ENCODE measurements around the gene GALNT10. TPM values are rescaled to one million over a fixed set of nuclear protein-coding genes. Genes with fewer than 3 reads are reported as not detected.
"Not testable (repeated sequence)": the region's sequence is repeated elsewhere in the genome, so short reads cannot be mapped to it uniquely, and the experiment has no call there.

GALNT10 gene
- total RNA-seq, 2 donors from 2014 or later = 48.3 to 52.6 TPM

- no peak for ATAC-seq
- intact Hi-C loops (cut with DNase I, micrococcal nuclease) = no loop called here
- DNase-seq = no peak
Observed at GRCh38 chr5:154355129-154355611, 164.6 kb downstream of the GALNT10 start.

DNA sequence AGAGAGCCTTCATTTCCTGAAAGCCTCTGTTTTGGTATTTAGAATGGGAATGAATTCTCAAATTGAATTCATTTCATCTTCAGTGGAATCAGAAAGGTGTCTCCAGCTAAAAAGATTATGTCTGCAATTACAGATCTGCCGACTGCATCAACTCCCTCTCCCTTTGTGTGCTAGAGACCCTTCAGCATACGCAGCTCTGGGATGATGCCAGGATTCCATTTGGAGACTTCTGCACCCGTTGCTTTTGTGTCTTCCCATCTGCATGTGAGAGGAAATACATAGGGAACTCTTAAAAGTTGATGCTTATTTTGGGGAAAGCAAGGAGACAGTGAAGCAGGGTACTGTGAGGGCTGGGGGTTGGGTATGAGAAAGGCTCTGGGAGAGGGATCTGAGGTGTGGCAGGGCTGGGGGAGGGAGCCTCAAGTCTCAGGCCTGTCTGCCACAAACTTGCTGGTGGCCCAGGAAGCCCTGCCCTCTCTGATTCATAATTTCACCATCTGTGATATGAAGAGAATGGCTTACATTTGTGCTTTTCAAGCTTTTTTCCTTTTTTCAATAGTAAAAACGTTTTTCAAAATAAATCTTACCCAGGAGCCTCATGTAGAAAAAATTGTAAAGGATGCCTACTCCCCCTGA is 165.6 kb downstream of the GALNT10 start:
- DNase-seq = no peak
- intact Hi-C loops (cut with DNase I, micrococcal nuclease) = no loop called here
- ATAC-seq = no peak

- no peak for ATAC-seq
- DNase-seq = no peak
- intact Hi-C loops (cut with DNase I, micrococcal nuclease) = no loop called here
Observed at GRCh38 chr5:154356958-154357357, 166.4 kb downstream of the GALNT10 start.

- ATAC-seq = no peak
- intact Hi-C loops (cut with DNase I, micrococcal nuclease) = no loop called here
- no peak for DNase-seq
Observed at GRCh38 chr5:154358516-154359220, 168.1 kb downstream of the GALNT10 start.

DNA sequence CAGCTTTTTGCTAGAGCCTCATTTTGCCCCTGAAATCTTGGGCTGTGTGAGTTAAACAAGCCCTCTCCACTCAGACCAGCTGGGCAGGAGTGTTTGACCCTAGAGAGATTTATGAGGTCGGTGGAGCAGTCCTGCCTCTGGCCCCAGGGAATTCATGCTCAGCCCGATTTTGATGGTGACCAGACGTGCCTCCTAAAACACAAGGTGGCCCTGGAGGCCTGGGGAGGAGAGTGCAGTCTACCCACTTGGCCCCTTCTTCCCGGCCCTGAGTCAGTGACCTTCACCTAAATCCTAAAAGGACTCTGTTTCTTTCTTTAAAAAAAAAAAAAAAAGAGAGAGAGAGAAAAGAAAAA is 168.7 kb downstream of the GALNT10 start:
- intact Hi-C loops (cut with DNase I, micrococcal nuclease) = no loop called here
- no peak for ATAC-seq
- DNase-seq = no peak

DNA sequence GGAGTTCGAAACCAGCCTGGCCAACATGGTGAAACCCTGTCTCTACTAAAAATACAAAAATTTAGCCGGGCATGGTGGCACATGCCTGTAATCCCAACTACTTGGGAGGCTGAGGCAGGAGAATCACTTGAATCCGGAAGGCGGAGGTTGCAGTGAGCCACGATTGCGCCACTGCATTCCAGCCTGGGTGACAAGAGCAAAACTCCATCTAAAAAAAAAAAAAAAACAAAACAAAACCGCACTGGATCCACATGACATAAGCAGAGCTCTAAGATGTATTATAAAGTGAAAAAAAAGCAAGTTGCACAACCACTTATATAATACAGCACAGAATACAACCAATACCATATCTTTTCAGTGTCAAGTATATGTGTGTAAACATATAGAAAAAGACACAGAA is 169.7 kb downstream of the GALNT10 start:
- intact Hi-C loops (cut with DNase I, micrococcal nuclease); ATAC-seq; DNase-seq: not testable (repeated sequence)

- DNase-seq (no peak), ATAC-seq (no peak)
- intact Hi-C loops (cut with DNase I, micrococcal nuclease) = no loop called here
Observed at GRCh38 chr5:154363411-154363810, 172.9 kb downstream of the GALNT10 start.

DNA sequence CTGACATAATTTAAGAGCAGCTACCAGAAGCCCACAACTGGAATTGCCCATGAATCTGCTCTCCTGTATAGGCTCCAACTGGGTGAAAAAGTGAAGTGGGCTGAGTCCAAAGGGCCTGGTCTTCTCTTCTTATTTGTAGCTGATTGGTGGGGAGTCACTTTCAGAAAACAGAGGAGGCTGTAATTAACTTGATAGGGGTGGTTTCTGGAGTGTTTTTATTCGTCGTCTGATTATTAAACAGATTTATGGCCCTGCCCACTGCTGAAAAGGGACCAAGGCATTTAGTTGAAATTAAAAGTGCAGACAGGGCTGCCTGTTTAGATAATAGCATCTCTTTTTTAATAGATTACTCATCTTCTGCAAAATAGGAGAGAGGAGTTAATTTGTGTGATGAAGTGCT is 174.2 kb downstream of the GALNT10 start:
- intact Hi-C loops (cut with DNase I, micrococcal nuclease) = no loop called here
- DNase-seq (no peak), ATAC-seq (no peak)

- DNase-seq = no peak
- no peak for ATAC-seq
- intact Hi-C loops (cut with DNase I, micrococcal nuclease) = no loop called here
Observed at GRCh38 chr5:154365823-154366222, 175.3 kb downstream of the GALNT10 start.

- no peak for DNase-seq
- no peak for ATAC-seq
- intact Hi-C loops (cut with DNase I, micrococcal nuclease) = no loop called here
Observed at GRCh38 chr5:154366353-154366752, 175.8 kb downstream of the GALNT10 start.

GRCh38 chr5:154367101-154367500 is 176.6 kb downstream of the GALNT10 start:
- intact Hi-C loops (cut with DNase I, micrococcal nuclease) = no loop called here
- ATAC-seq (no peak), DNase-seq (no peak)

DNA sequence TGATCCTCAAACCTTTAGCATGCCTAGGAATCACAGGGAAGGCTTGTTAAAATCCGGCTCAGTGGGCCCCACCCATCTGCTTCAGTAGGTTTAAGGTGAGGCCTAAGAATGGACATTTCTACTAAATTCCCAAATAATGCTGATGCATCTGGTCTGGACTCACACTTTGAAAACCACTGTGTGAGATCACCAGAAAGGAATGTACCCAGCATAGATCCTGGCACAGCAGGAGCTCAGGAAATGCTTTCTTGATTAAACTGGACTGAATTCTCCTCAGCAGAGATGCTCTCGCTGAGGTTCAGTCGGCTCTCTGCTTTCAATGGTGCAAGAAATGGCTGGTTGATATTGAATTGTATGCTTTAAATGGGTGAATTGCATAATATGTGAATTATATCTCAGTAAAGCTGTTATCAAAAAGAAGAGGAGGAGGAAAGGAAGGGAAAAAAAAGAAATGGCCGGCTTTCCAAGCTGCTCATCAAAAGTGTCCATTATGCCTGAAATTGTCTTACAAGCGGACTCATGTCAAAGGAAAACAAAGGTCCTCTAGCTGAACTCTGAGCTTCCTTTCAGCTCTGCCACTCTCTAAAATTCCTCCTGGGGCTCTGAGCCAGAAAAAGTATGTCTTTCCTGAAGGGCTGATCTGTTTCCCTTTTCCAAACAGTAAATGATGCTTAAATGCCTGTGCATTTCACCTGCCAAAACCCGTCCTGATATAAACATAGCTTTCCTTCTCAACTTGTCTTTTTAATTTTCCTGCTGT is 177.7 kb downstream of the GALNT10 start:
- no peak for ATAC-seq
- DNase-seq = no peak
- intact Hi-C loops (cut with DNase I, micrococcal nuclease) = no loop called here

GRCh38 chr5:154369682-154370081 is 179.1 kb downstream of the GALNT10 start:
- intact Hi-C loops (cut with DNase I, micrococcal nuclease) = no loop called here
- DNase-seq = no peak
- ATAC-seq = no peak

DNA sequence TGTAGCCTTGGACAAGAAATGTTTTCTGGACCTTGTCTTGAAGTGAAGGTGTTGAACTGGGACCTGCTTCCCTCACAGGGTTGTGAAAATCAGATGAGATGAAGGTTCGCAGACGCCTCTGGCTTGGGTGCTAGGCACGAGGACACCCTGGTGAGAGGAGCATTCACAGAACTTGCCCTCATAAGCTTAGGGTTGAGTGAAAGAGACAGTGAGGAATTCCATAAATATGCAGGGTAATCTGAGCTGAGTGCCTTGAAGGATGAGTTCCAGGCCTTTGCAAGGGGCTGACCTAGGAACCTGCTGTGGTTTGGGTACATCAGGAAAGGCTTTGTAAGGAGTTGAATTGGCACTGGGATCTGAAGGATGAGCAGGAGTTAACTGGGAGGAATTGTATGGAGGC is 179.6 kb downstream of the GALNT10 start:
- intact Hi-C loops (cut with DNase I, micrococcal nuclease) = no loop called here
- no peak for ATAC-seq
- no peak for DNase-seq

DNA sequence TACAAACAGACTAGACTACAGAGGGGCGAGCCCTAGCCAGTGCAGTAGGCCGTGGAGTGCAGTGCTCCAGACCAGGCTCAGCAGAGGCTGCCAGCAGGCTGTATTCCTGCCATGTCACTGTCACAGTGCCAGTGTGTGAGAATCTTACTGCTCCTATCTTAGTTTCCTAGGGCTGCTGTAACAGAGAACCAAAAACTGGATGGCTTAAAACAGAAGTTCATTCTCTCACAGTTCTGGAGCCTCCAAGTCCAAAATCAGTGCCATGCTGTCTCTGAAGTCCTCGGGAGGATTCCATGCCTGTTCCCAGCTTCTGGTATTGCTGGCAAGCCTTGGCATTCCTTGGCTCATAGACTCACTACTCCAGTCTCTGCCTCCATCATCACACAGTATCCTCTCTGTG is 180.3 kb downstream of the GALNT10 start:
- DNase-seq (no peak), ATAC-seq (no peak)
- intact Hi-C loops (cut with DNase I, micrococcal nuclease) = no loop called here

- DNase-seq = no peak
- ATAC-seq = no peak
Observed at GRCh38 chr5:154371687-154372086, 181.2 kb downstream of the GALNT10 start.

GRCh38 chr5:154372661-154373060 is 182.1 kb downstream of the GALNT10 start:
- DNase-seq (no peak), ATAC-seq (no peak)
- intact Hi-C loops (cut with DNase I, micrococcal nuclease) = no loop called here

More at GRCh38 chr5:154371687-154372086, 181.2 kb downstream of the GALNT10 start:
- intact Hi-C loops (cut with DNase I, micrococcal nuclease) = no loop called here

GRCh38 chr5:154373326-154373725 is 182.8 kb downstream of the GALNT10 start:
- no peak for ATAC-seq
- intact Hi-C loops (cut with DNase I, micrococcal nuclease) = no loop called here
- no peak for DNase-seq

DNA sequence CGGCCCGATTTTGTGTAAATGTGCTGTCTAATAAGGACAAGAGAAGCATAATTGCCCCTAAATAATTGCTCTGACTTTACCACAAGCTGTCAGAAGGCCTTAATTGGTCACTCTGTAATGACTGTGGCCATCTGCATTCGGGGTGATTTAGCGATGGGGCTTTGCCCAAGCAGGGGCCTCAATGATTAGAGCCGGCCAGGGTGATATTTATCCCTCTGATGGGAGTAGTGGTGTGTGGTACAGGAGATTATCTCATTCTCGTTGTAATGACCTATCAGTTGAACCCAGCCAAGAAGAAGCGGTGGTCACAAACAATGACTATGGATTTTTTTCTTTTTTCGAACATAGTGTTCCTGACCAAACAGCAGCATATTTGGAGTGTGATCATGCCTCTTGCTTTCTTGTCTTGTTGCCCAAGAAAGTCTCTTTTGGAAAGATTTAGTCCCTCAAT is 183.2 kb downstream of the GALNT10 start:
- intact Hi-C loops (cut with DNase I, micrococcal nuclease) = no loop called here
- ATAC-seq = no peak
- DNase-seq = no peak

DNA sequence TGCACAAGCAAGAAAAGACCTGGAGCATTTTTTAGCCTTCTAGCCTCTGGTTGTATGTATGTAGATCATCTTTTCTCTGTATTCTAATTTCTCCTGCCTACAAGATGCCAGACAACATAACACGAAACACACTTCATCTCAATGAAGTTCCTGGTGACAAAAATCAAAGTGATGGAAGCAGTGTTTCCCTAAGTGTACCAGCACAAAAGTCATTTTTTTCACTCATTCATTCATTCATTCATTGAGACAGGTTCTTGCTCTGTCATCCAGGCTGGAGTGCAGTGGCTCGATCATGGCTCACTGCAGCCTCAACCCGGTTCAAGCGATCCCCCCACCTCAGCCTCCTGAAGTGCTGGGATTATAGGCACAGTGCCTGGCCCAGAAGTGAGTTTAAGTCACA is 183.7 kb downstream of the GALNT10 start:
- DNase-seq = no peak
- no peak for ATAC-seq
- intact Hi-C loops (cut with DNase I, micrococcal nuclease) = no loop called here

Measured in left colon (tissue), 2 donors.